KG1 (cell line): ENCODE measurements around the gene AHSA1.

Source experiments
- DNase-seq: peaks from one replicate; lab custom pipeline; 2025; lab: John Stamatoyannopoulos, UW

AHSA1 gene

DNA sequence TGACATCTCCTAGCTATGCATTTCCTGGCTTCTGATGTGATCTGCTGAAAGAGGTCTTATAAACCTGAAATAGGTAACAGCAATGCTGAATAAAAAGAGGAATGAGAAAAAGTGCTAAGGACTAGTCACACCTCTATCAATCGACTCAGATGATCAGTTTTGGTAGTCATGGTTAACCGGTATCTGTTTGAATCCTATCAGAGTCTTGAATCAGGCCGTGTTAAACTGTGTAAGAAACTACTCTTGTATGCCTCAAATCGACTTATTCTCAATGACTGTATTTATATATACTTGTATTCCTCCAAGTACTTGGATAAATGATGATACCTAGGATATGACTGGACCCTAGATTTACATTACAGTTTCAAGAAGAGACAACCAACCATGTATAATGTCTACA is 51.5 kb downstream of the AHSA1 start:
- no peak for DNase-seq

DNA sequence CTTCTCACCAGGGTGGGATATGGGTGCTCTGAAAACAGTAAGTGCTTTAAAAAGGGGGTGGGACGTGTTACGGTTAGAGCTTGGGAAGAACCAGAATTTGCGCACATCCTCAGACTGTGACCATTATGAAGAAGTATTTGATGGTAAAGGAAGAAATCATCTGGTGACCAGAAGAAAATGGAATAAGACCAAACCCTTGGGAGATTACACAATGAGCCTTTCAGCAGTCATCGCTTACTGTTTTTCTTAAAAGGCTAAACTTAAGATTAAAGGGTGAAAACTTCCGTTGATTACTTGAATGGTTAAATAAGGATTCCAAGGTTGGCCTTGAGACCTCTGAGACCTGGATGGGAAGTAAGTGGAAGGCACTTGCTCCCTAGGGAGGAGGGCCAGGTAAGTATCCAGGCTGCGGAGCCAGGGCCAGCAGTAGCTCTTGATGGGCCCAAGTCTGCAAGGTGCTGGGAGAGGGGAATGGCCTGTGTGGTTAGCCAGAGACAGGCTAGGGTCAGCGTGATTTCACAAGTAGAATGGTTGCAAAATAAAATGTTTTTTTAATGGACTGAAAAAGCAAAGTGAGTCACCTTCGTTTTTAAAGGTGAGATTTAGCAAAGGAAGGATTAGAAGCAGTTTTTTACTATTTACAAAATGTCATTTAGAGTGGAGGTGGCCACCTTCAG is 53.7 kb downstream of the AHSA1 start:
- no peak for DNase-seq

DNA sequence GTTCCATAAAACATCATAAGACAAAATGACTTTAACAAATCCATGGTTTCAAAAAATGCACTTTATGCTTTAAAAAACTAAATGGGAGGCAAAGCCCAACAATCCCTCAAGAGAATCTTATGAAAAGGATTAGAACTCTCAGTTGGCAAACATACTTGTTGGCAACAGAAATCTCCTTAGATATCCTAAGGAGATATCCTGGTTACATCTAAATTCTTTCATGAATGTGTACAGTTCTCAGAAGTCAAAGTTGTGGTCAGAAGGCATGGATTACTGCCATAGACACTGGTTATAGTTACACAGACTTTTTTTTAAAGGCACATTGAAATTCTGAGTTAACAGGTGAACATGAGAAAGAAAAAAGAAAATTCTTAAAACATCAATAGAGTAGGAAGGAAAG is 58.2 kb downstream of the AHSA1 start:
- no peak for DNase-seq
